ENCODE data around the gene DPF3. TPM values are rescaled to one million over a fixed set of nuclear protein-coding genes. Genes with fewer than 3 reads are reported as not detected.

The DPF3 gene
- total and polyA plus RNA-seq, 2 of the 13 experiments (the other 11 are each of a cell fraction or from before 2014, with no cell fraction given): 0.09 to 0.60 TPM

DNA sequence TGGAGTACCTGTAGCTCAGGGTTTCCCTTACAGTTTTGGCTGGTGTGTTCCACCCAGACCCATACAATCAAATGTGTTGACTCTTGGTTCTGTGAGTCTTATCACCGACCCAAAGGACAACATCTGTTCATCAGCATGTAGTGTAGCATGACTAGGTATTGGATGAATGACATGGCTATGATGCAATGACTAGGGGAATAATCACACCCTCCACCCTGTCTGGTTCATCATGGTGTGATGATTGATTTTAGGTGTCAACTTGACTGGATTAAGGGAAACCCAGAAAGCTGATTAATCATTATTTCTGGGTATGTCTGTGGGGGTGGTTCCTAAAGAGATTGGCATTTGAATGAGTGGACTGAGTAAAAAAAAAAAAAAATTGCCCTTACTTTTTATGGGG, 311.3 kb downstream of the DPF3 start:
- H3K27ac ChIP-seq (ENCODE audit: extremely low read length, insufficient read depth, low read length): no peak overlapping the region
- no peaks in the 10 kb centered on the region for H3K4me1 ChIP-seq (ENCODE audit: insufficient read depth, low read length)
- H3K79me2 ChIP-seq (ENCODE audit: insufficient read depth, low read length): no peaks in the 10 kb centered on the region
- ChIA-PET POLR2A (no interaction called here), CTCF (ENCODE audit: low intra/inter-chr PET ratio, low total read pairs) (no interaction called here)
- no peak overlapping the region for H3K4me3 ChIP-seq (replicated peaks in 1 of 3; ENCODE audit: insufficient read depth in 1 of 3, low read depth in 2 of 3, low read length in 3 of 3)
- H4K20me1 ChIP-seq (ENCODE audit: insufficient read depth, low read length): no peaks in the 10 kb centered on the region
- in situ Hi-C loops (cut with HindIII; ENCODE audit: extremely low pct_ligation_motif_present, low pct_unique_long_range_greater_than_20kb) (no loop called here), intact Hi-C loops (cut with micrococcal nuclease; ENCODE audit: unreplicated experiment) (no loop called here)
- ATAC-seq: no peak
- no TSS peak for BruUV-seq (replicated peaks)
- H3K9ac ChIP-seq (ENCODE audit: insufficient read depth, low read depth, low read length): no peak overlapping the region
- no peak overlapping the region for H3K4me2 ChIP-seq (ENCODE audit: low read depth, low read length)
- TF ChIP-seq ATF7 (IDR thresholded peaks at IDR 0.05) (0 out of 2 replicates have a peak, but pooled peaks have one; percentile 11), ATF7 (CRISPR knock-in tag; IDR thresholded peaks at IDR 0.05) (no peak), PCBP1 (IDR thresholded peaks at IDR 0.05; ENCODE audit: borderline replicate concordance, low read depth, low read length) (no peak)
- 0% methylated on average over 1 of the region's 1 CpG for WGBS (ENCODE audit: low lambda C conversion rate)
- peaks cover 2 to 3% of the 10 kb centered on the region in 2 experiments; a peak in 2 of 5 replicates for H3K27me3 ChIP-seq (ENCODE audit: control insufficient read depth in 1 of 2, insufficient read depth in 2 of 2, low read length in 2 of 2)
- FAIRE-seq: no peak
- H2AFZ ChIP-seq (ENCODE audit: low read length): no peak overlapping the region
- no peaks in the 10 kb centered on the region for H3K9me3 ChIP-seq (ENCODE audit: low read length)
- H3K36me3 ChIP-seq (replicated peaks in 1 of 2; ENCODE audit: control insufficient read depth in 1 of 2, insufficient read depth in 2 of 2, low read length in 2 of 2): no peaks in the 10 kb centered on the region
- DNase-seq (ENCODE audit: low spot score): no peak

DNA sequence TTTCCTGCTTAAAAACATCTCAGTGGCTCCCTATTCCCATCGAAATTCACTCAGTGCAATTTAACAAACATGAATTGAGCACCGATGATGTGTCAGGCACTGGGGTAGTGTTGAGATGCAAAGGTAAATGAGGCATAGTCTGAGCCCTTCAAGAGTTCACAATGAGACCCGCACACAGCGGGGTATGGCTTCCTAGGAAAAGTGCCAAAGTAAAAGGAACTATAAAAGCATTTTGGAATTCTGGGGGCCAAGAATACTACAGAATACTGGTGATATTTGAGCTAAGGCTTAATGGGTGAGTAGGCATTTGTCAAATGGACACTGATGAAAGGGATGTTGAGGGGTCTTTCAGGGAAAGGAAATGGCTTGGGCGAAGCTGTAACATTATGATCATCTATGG, 315.4 kb downstream of the DPF3 start:
- FAIRE-seq: no peak
- Histone ChIP-seq H3K4me2 (ENCODE audit: low read depth, low read length) (no peak overlapping the region), H3K27ac (ENCODE audit: extremely low read length, insufficient read depth, low read length) (no peak overlapping the region), H3K36me3 (replicated peaks in 1 of 2; ENCODE audit: control insufficient read depth in 1 of 2, insufficient read depth in 2 of 2, low read length in 2 of 2) (no peaks in the 10 kb centered on the region), H3K27me3 (ENCODE audit: control insufficient read depth in 1 of 2, insufficient read depth in 2 of 2, low read length in 2 of 2) (peaks cover 0 to 1% of the 10 kb centered on the region in 2 experiments; a peak in 2 of 5 replicates), H3K79me2 (ENCODE audit: insufficient read depth, low read length) (no peaks in the 10 kb centered on the region), H3K9ac (ENCODE audit: insufficient read depth, low read depth, low read length) (no peak overlapping the region), H4K20me1 (ENCODE audit: insufficient read depth, low read length) (no peaks in the 10 kb centered on the region), H3K4me3 (replicated peaks in 1 of 3; ENCODE audit: insufficient read depth in 1 of 3, low read depth in 2 of 3, low read length in 3 of 3) (no peak overlapping the region), H3K9me3 (ENCODE audit: low read length) (no peaks in the 10 kb centered on the region), H2AFZ (ENCODE audit: low read length) (no peak overlapping the region), H3K4me1 (ENCODE audit: insufficient read depth, low read length) (no peaks in the 10 kb centered on the region)
- ATAC-seq: no peak
- in situ Hi-C loops (cut with HindIII; ENCODE audit: extremely low pct_ligation_motif_present, low pct_unique_long_range_greater_than_20kb) (no loop called here), intact Hi-C loops (cut with micrococcal nuclease; ENCODE audit: unreplicated experiment) (no loop called here)
- no peak for DNase-seq (ENCODE audit: low spot score)
- 4% methylated on average over 5 of the region's 5 CpGs for WGBS (ENCODE audit: low lambda C conversion rate)
- no peak for TF ChIP-seq MTF2 (CRISPR knock-in tag; IDR thresholded peaks at IDR 0.05; ENCODE audit: borderline replicate concordance)
- no peak for TF ChIP-seq CEBPB (IDR thresholded peaks at IDR 0.05; ENCODE audit: borderline replicate concordance, low read depth, low read length)
- TF ChIP-seq, protein P1, sequence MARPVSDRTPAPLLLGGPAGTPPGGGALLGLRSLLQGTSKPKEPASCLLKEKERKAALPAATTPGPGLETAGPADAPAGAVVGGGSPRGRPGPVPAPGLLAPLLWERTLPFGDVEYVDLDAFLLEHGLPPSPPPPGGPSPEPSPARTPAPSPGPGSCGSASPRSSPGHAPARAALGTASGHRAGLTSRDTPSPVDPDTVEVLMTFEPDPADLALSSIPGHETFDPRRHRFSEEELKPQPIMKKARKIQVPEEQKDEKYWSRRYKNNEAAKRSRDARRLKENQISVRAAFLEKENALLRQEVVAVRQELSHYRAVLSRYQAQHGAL (CRISPR knock-in tag; IDR thresholded peaks at IDR 0.05; ENCODE audit: not compliant biosample characterization): no peak
- TF ChIP-seq RBAK (CRISPR knock-in tag; IDR thresholded peaks at IDR 0.05): no peak
- no peak for TF ChIP-seq ZEB1 (IDR thresholded peaks at IDR 0.05; ENCODE audit: insufficient replicate concordance, low read depth)
- no peak for TF ChIP-seq ZMYM3 (CRISPR knock-in tag; IDR thresholded peaks at IDR 0.05)
- no peak for TF ChIP-seq TMF1 (CRISPR knock-in tag; IDR thresholded peaks at IDR 0.05; ENCODE audit: low read depth)
- TF ChIP-seq, protein P2, sequence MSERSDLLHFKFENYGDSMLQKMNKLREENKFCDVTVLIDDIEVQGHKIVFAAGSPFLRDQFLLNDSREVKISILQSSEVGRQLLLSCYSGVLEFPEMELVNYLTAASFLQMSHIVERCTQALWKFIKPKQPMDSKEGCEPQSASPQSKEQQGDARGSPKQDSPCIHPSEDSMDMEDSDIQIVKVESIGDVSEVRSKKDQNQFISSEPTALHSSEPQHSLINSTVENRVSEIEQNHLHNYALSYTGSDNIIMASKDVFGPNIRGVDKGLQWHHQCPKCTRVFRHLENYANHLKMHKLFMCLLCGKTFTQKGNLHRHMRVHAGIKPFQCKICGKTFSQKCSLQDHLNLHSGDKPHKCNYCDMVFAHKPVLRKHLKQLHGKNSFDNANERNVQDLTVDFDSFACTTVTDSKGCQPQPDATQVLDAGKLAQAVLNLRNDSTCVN (CRISPR knock-in tag; IDR thresholded peaks at IDR 0.05; ENCODE audit: borderline replicate concordance): no peak
- no peak for TF ChIP-seq EEA1 (CRISPR knock-in tag; IDR thresholded peaks at IDR 0.05; ENCODE audit: borderline replicate concordance)
- TF ChIP-seq, protein P3, sequence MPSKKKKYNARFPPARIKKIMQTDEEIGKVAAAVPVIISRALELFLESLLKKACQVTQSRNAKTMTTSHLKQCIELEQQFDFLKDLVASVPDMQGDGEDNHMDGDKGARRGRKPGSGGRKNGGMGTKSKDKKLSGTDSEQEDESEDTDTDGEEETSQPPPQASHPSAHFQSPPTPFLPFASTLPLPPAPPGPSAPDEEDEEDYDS (CRISPR knock-in tag; IDR thresholded peaks at IDR 0.05): no peak
- no peak for TF ChIP-seq SMARCE1 (IDR thresholded peaks at IDR 0.05; ENCODE audit: borderline replicate concordance)
- TF ChIP-seq ELF4 (CRISPR knock-in tag; IDR thresholded peaks at IDR 0.05; ENCODE audit: borderline replicate concordance): no peak
- TF ChIP-seq NFE2L2 (IDR thresholded peaks at IDR 0.05; ENCODE audit: low read length): no peak
- no peak for TF ChIP-seq TRIM24 (CRISPR knock-in tag; IDR thresholded peaks at IDR 0.05)
- no peak for TF ChIP-seq ZNF652 (CRISPR knock-in tag; IDR thresholded peaks at IDR 0.05; ENCODE audit: borderline replicate concordance, low read depth)
- no TSS peak for BruUV-seq (replicated peaks)
- CTCF ChIA-PET (ENCODE audit: low intra/inter-chr PET ratio, low total read pairs): no interaction called here
- POLR2A ChIA-PET: no interaction called here
